Cardiac septum (tissue), 1 donor: ENCODE results near the gene KCNH5. TPM values are rescaled to one million over a fixed set of nuclear protein-coding genes. Genes with fewer than 3 reads are reported as not detected.
"Not testable (repeated sequence)": the region's sequence is repeated elsewhere in the genome, so short reads cannot be mapped to it uniquely, and the experiment has no call there.

Experiments used
- DNase-seq: peaks from one replicate; pipeline ENCODE4 v3.0.0-alpha.2; 2020; ENCODE audit warnings: low spot score
- intact Hi-C: fragments of 100-400 bp; cut with DNase I; formaldehyde crosslinking; loops from one replicate; pipeline ENCODE4 v1.14.0; 2022
- total RNA-seq: library from RNA; stranded (reverse); fragmentation: NEBNext Ultra II Directional; extraction: Animal tissue kit (Norgen Biotek cat#: 25700); gene quantifications from one replicate; pipeline ENCODE4 v1.2.1, GENCODE V29; 2021
- donor health status: DM: no; HTN: no; CAD: no.

Gene KCNH5
- total RNA-seq, 1 donor from 2014 or later = not detected

DNA sequence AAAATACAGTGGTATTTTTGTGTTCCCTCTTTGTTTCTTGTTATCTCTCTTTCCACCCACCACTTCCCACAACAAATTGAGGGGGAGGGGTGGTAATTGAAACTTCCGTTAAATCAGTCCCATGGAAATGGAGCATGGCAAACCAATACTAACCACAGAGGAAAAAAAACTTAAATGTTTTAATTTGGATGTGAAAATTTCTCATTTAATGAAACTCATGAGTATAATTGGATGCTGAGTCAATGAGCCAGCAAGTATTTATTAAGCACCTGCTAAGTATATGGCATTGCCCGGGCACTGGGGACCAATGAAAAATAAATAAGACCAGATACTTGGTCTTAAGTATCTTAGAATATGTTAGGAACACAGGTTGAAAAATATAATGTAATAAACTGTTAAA lies 147.5 kb downstream of the KCNH5 start:
- intact Hi-C loops = no loop called here
- DNase-seq = no peak

DNA sequence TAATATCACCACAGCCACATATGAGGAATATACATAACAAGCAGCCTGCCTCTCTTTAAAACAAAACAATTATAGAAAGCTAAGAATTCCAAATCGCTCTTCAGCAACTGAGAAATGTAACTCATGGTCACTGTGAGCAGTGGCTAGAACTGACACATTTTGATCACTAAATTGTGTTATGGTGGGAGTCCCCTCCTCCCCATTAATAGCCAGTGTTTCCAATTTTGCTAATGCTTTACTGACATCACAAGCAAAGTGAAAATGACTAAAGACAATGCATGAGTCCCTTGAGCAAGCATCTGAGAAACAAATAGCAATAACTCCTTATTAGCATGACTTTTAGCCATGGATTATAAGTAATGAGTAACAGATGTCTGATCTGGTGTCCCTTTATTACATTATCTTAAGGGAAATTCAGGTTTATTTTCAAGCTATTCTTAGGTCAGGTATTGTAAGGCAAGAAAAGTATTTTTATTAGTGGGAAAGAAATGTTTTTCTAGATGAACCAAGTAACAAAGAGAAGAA lies 148.3 kb downstream of the KCNH5 start:
- DNase-seq = no peak
- intact Hi-C loops = no loop called here

DNA sequence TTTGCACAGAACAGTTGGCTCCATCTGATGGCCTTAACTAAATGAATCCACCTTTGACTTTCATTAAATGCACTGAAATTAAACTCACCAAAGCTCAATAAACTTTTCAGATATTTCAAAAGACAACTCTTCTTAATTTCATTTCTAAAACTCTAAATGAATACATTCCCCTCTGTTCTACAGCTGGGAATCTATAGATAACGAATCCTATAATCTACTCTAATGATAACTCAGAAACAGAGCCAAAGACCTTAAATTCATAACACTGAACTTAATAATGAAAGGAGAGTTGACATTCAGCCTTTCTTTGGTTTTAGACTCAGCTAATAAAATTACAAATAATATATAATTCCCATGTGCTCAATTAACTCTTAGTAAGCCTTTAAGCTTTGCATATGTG lies 150.5 kb downstream of the KCNH5 start:
- intact Hi-C loops = no loop called here

DNA sequence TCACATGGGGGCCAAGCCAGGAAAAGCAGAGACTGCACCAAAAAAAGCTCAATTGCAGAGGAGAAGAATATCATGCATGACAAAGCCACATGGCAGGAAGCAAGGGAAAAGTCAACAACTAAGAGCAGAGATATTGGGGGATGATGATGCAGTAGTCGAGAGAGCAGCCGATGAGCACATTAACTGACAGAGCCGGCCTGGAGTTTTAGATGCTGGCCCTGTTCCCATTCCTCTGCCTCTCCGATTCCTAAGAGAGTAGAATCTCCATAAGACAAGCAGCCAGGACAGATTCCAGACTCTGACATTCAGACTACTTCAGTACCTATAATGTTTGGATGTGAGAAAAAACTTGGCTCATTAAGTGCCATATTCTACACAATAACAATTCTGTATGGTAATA lies 155.9 kb downstream of the KCNH5 start:
- intact Hi-C loops = no loop called here
- DNase-seq = no peak

More for the DNA sequence above, 150.5 kb downstream of the KCNH5 start:
- DNase-seq = no peak

- intact Hi-C loops = no loop called here
- no peak for DNase-seq
Observed at GRCh38 chr14:62886461-62886860, 158.8 kb downstream of the KCNH5 start.

- DNase-seq = no peak
- intact Hi-C loops = no loop called here
Observed at GRCh38 chr14:62885451-62885850, 159.8 kb downstream of the KCNH5 start.

- DNase-seq = no peak
- intact Hi-C loops = no loop called here
Observed at GRCh38 chr14:62882967-62883366, 162.3 kb downstream of the KCNH5 start.

GRCh38 chr14:62866376-62866775 lies 178.9 kb downstream of the KCNH5 start:
- no peak for DNase-seq
- intact Hi-C loops = no loop called here

DNA sequence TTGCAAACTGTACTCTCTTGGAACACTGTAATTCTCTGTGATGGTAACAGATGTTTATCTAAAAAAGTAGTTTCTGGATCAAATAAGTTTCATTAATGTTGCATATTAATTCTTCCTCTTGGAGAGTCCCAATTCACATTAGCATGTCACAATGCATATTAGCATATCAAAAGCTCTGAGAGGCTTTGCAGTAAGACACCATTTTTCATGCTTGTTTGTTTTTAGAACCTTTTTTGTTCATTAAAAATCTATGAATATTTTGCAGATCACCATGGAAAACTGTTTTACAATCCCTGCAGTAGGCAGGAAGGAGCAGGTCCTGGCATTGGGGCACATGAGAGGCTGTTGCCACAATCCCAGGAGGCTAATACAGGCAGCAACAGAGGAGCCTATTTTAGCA lies 180.7 kb downstream of the KCNH5 start:
- intact Hi-C loops = no loop called here
- no peak for DNase-seq

- intact Hi-C loops, DNase-seq: not testable (repeated sequence)
Observed at GRCh38 chr14:62858011-62858410, 187.2 kb downstream of the KCNH5 start.

GRCh38 chr14:62854951-62855350 lies 190.3 kb downstream of the KCNH5 start:
- intact Hi-C loops = no loop called here
- DNase-seq = no peak

DNA sequence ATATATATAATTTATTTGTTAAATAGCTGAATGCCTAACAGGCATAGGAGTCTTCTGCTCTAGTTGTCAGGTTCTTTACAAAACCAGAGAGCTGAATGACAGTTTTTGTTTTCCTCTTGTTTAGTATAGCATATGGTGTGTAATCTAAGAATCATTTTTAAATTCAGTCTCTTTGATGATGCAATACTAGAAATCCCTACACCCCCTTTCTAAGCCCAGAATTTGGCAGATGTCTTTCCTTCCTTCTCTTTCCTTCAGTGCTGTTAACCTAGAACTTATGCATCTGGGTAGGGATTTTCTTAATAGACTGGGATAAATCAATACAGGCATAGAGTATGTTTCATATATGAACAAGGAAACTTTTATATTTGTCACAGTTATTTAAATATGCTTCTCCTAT lies 198.1 kb downstream of the KCNH5 start:
- DNase-seq = no peak
- intact Hi-C loops = no loop called here

DNA sequence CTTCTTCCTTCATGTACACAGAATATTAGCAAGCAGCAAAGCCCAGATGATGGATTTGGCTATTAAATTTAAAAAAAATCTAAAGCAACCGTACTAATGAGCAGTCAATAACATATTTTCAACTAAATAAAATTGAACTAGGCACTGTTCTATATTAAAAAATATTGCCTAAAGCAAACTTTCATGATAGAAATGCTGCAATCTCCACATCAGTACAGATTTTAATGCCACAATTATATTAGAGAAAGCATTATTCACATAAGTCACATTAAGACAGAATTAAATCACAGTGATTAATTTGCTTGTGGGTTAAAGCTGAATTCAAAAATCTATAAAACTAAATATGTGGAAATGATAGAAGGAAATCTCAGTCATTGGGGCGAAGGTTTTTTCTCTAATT lies 200.7 kb downstream of the KCNH5 start:
- DNase-seq = no peak
- intact Hi-C loops = no loop called here

DNA sequence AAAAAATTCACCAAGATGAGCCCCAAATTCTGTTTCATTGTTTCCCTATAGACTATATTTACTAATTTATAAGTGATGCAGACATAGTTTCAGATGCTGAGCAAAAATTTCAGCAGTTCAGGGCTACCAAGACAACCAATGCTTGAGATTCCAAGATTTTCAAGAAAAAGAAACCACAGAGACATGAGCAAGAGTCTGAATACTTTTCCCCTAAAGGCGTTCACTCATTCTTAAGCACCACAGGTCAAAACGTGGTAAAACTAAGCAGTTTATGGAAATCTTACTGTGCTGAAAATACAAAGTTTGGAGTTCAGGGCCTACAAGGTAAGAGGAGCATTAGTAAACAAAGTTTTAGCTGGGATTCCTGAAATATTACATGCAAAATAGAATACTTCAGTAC lies 221.2 kb downstream of the KCNH5 start:
- intact Hi-C loops = no loop called here
- no peak for DNase-seq

- intact Hi-C loops = no loop called here
- no peak for DNase-seq
Observed at GRCh38 chr14:62819931-62820330, 225.3 kb downstream of the KCNH5 start.

GRCh38 chr14:62807636-62808035 lies 237.6 kb downstream of the KCNH5 start:
- no peak for DNase-seq
- intact Hi-C loops = no loop called here

DNA sequence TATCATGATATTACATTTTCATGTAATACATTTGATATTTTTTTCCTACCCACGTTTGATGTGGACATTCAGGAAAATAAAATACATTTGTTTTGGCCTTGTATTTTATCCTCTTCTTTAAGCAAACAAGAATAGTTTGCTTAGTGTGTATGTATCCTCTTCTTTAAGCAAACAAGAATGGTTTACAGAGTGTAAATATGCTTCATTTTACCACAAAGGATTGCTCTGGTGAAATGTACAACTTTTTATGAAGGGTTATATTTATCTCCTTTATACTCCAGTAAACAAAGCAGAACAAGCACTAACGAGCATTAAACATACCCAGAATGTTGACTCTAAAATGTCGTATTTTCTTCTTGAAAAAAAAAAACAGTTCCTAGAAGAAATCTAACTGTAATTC lies 244.7 kb downstream of the KCNH5 start:
- intact Hi-C loops = no loop called here

DNA sequence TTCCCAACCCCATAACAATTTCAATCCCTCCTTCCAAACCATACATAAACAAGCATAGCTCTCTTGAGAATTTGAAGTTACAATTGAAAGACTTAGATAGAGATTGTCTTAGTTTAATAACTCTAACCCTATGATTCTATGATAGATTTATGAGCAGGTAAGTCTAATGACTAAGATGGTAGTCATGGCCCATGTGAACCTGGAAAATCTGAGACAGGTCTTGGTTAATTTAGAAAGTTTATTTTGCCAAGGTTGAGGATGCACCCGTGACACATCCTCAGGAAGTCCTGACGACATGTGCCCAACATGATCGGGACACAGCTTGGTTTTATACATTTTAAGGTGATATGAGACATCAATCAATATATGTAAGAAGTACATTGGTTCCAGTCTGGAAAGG lies 248.8 kb downstream of the KCNH5 start:
- intact Hi-C loops = no loop called here
- no peak for DNase-seq

More for the DNA sequence above, 244.7 kb downstream of the KCNH5 start:
- no peak for DNase-seq

GRCh38 chr14:62792578-62792977 lies 252.7 kb downstream of the KCNH5 start:
- DNase-seq = no peak
- intact Hi-C loops = no loop called here

GRCh38 chr14:62781328-62781727 lies 263.9 kb downstream of the KCNH5 start:
- DNase-seq, intact Hi-C loops: not testable (repeated sequence)

GRCh38 chr14:62778852-62779251 lies 266.4 kb downstream of the KCNH5 start:
- intact Hi-C loops = no loop called here
- no peak for DNase-seq

- no peak for DNase-seq
- intact Hi-C loops = no loop called here
Observed at GRCh38 chr14:62778310-62778709, 266.9 kb downstream of the KCNH5 start.
